ENCODE data around the gene ZNF112. TPM values are rescaled to one million over a fixed set of nuclear protein-coding genes. Genes with fewer than 3 reads are reported as not detected.

The ZNF112 gene
- polyA plus RNA-seq, 2 of the 4 experiments (the other 2 are of a cell fraction), result 3.3 to 6.9 TPM

DNA sequence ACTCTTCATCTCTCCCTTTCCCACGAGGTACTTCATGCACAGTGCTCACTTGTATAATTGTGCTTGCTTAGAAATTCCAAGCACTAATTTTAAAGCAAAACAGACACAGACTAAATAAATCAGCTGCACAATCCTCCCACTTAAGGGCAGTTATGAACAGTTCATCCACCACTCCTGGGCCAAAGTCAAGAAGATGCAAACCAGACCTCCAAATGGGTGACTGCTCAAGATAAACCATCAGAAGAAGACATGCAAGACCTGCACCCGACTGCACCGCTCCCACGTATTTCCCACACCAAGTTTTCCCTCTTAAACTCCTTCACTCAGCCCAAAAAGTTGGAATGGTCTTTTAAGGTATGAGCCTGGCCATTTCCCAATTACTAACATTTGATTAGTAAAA is 71.5 kb downstream of the ZNF112 start:
- ChIA-PET POLR2A (no interaction called here), CTCF (interaction anchor here (0.6 kb wide), 2 partner anchors 12 to 402 kb away, joined by 3 read pairs; no protein-coding TSS in a partner anchor)
- no peak for TF ChIP-seq NFE2L2 (conservative IDR thresholded peaks at IDR 0.05; ENCODE audit: low read length)
- Histone ChIP-seq H3K4me1 (no peaks in the 10 kb centered on the region), H3K4me2 (no peak overlapping the region), H3K27ac (no peak overlapping the region), H3K4me3 (no peak overlapping the region), H3K9me3 (peaks cover 77% of the 10 kb centered on the region)
- WGBS (ENCODE audit: missing lambda C conversion rate), result 70% methylated on average over 4 of the region's 4 CpGs
- ATAC-seq, result no peak
- DNase-seq (ENCODE audit: low read depth in 1 of 2, low spot score in 1 of 2), result no peak
- no peak for FAIRE-seq

DNA sequence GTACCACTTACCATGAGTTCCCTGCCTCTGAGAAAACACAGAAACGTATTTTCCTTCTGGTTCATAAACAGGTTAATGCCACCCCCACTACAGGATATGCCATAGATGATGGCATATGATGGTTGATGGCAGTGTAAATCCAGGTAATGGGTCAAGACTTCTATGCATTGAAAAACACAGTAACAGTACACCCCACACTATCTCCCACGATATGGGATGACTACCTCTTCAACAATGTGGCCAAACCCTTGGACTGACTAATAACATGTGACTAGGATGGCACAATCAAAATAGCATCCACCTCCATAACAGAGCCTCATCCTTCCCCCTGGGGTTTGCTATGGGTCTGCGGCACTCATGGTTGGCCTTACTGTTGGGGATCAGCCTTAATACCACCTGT is 73.6 kb downstream of the ZNF112 start:
- no peak for DNase-seq (ENCODE audit: low read depth in 1 of 2, low spot score in 1 of 2)
- no peak overlapping the region for H3K27ac ChIP-seq
- no peak for FAIRE-seq
- POLR2A ChIA-PET, result no interaction called here
- ATAC-seq, result peak in 1 of 2 experiments; percentile 47; a peak in 1 of 6 replicates
- H3K4me1 ChIP-seq, result no peaks in the 10 kb centered on the region
- no peak overlapping the region for H3K4me2 ChIP-seq
- CTCF ChIA-PET, result interaction anchor here (0.6 kb wide), 1 partner anchor 1940 kb away, joined by 3 read pairs; no protein-coding TSS in a partner anchor
- H3K9me3 ChIP-seq, result peaks cover 77% of the 10 kb centered on the region
- WGBS (ENCODE audit: missing lambda C conversion rate), result 61% methylated on average over 3 of the region's 3 CpGs
- no peak overlapping the region for H3K4me3 ChIP-seq
- TF ChIP-seq EHMT2 (IDR thresholded peaks at IDR 0.05; ENCODE audit: low read depth) (no peak), HMGXB4 (CRISPR knock-in tag; IDR thresholded peaks at IDR 0.05; ENCODE audit: borderline replicate concordance) (no peak), REST (IDR thresholded peaks at IDR 0.05) (no peak), RARB (CRISPR knock-in tag; IDR thresholded peaks at IDR 0.05) (no peak), NPAS2 (CRISPR knock-in tag; IDR thresholded peaks at IDR 0.05; ENCODE audit: borderline replicate concordance) (no peak), JUNB (IDR thresholded peaks at IDR 0.05) (no peak), CTCF (IDR thresholded peaks at IDR 0.05) (no peak), FOSL2 (IDR thresholded peaks at IDR 0.05) (no peak), FOSL2 (CRISPR knock-in tag; IDR thresholded peaks at IDR 0.05) (no peak), ZFP36 (IDR thresholded peaks at IDR 0.05; ENCODE audit: borderline replicate concordance, partially characterized antibody) (no peak), HOXB5 (CRISPR knock-in tag; IDR thresholded peaks at IDR 0.05) (no peak), MAFK (IDR thresholded peaks at IDR 0.05; ENCODE audit: partially characterized antibody) (no peak), EP300 (IDR thresholded peaks at IDR 0.05) (no peak), KDM5A (IDR thresholded peaks at IDR 0.05) (no peak), ESRRA (IDR thresholded peaks at IDR 0.05; ENCODE audit: borderline replicate concordance, low read length) (no peak)
- TF ChIP-seq, protein P1, sequence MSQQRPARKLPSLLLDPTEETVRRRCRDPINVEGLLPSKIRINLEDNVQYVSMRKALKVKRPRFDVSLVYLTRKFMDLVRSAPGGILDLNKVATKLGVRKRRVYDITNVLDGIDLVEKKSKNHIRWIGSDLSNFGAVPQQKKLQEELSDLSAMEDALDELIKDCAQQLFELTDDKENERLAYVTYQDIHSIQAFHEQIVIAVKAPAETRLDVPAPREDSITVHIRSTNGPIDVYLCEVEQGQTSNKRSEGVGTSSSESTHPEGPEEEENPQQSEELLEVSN (IDR thresholded peaks at IDR 0.05; ENCODE audit: borderline replicate concordance, low read depth), result no peak
- TF ChIP-seq, protein P2, sequence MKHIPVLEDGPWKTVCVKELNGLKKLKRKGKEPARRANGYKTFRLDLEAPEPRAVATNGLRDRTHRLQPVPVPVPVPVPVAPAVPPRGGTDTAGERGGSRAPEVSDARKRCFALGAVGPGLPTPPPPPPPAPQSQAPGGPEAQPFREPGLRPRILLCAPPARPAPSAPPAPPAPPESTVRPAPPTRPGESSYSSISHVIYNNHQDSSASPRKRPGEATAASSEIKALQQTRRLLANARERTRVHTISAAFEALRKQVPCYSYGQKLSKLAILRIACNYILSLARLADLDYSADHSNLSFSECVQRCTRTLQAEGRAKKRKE (CRISPR knock-in tag; IDR thresholded peaks at IDR 0.05; ENCODE audit: low read depth), result no peak
- TF ChIP-seq, protein P3, sequence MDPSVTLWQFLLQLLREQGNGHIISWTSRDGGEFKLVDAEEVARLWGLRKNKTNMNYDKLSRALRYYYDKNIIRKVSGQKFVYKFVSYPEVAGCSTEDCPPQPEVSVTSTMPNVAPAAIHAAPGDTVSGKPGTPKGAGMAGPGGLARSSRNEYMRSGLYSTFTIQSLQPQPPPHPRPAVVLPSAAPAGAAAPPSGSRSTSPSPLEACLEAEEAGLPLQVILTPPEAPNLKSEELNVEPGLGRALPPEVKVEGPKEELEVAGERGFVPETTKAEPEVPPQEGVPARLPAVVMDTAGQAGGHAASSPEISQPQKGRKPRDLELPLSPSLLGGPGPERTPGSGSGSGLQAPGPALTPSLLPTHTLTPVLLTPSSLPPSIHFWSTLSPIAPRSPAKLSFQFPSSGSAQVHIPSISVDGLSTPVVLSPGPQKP (IDR thresholded peaks at IDR 0.05; ENCODE audit: low read depth, low read length), result no peak

Data from A549 (cell line).